HepG2 (cell line): ENCODE results near the gene RTKN2. TPM values are rescaled to one million over a fixed set of nuclear protein-coding genes. Genes with fewer than 3 reads are reported as not detected.
A peak's percentile ranks its signal among the peaks of the same experiment; 100 is the strongest.

Source experiments
- BCL6 ChIP-seq: IDR thresholded peaks from 2 replicates; pipeline ENCODE4 v1.6.1; 2016; ENCODE audit warnings: missing genetic modification reagents, missing compliant biosample characterization
- ETV5 ChIP-seq: IDR thresholded peaks from 2 replicates; pipeline ENCODE4 v1.6.1; 2018; ENCODE audit warnings: missing biosample characterization, missing genetic modification reagents, inconsistent platforms, borderline replicate concordance
- FOSL2 ChIP-seq: sonication (generic); formaldehyde crosslinking; IDR thresholded peaks from 2 replicates; pipeline ENCODE4 v1.4.0; 2020; ENCODE audit warnings: missing genetic modification reagents
- FOXA3 ChIP-seq: IDR thresholded peaks from 2 replicates; pipeline ENCODE4 v1.6.1; 2016; ENCODE audit warnings: missing genetic modification reagents, missing compliant biosample characterization
- MED1 ChIP-seq: sonication (generic); formaldehyde crosslinking; IDR thresholded peaks from 2 replicates; pipeline ENCODE4 v1.4.0; 2020; ENCODE audit warnings: missing genetic modification reagents
- NFIC ChIP-seq: IDR thresholded peaks from 2 replicates; pipeline ENCODE4 v1.6.1; 2012; ENCODE audit warnings: mild to moderate bottlenecking, low read length, inconsistent platforms
- ZNF317 ChIP-seq: sonication (generic); formaldehyde crosslinking; IDR thresholded peaks from 2 replicates; pipeline ENCODE4 v1.5.0; 2020; ENCODE audit warnings: mild to moderate bottlenecking, missing genetic modification reagents
- ZNF839 ChIP-seq: sonication (generic); formaldehyde crosslinking; IDR thresholded peaks from 2 replicates; pipeline ENCODE4 v1.4.0; 2020; ENCODE audit warnings: missing genetic modification reagents, mild to moderate bottlenecking, borderline replicate concordance
- polyA plus RNA-seq, 8 experiments: library from polyadenylated mRNA; depleted of rRNA in 3 of 8; stranded (reverse) in 7 of 8; unstranded in 1 of 8; fragments of >200 nt; fragmentation: Illumina TruSeq in 4 of 8; extraction: Trizol in 4 of 8; gene quantifications; 2 replicates each; pipeline versions ENCODE4 v1.2.1 to v1.2.3, GENCODE V29; 2011 to 2016; ENCODE audit warnings: low read depth in 4 of 8, missing spikeins in 1 of 8, mixed read lengths in 1 of 8; ENCODE audit not compliant: insufficient read depth in 1 of 8
- total RNA-seq, 5 experiments: library from RNA; depleted of rRNA; stranded (reverse); fragments of >200 nt; fragmentation: Illumina TruSeq; extraction: Trizol; gene quantifications; 2 replicates each; pipeline ENCODE4 v1.2.3, GENCODE V29; 2016; ENCODE audit warnings: low read depth in 1 of 5
- TF ChIP-seq, protein P1 (sequence below): sonication (generic); formaldehyde crosslinking; IDR thresholded peaks from 2 replicates; pipeline ENCODE4 v1.4.0; 2020; ENCODE audit warnings: missing genetic modification reagents, borderline replicate concordance
- TF ChIP-seq, protein P2 (sequence below): sonication (generic); formaldehyde crosslinking; IDR thresholded peaks from 2 replicates; pipeline ENCODE4 v1.4.0; 2020; ENCODE audit warnings: missing genetic modification reagents
- TF ChIP-seq, protein P3 (sequence below): sonication (generic); formaldehyde crosslinking; IDR thresholded peaks from 2 replicates; pipeline ENCODE4 v1.5.0; 2020; ENCODE audit warnings: mild to moderate bottlenecking, missing genetic modification reagents
- TF ChIP-seq, protein P4 (sequence below): IDR thresholded peaks from 2 replicates; pipeline ENCODE4 v1.4.0; 2020; ENCODE audit warnings: mild to moderate bottlenecking, missing genetic modification reagents
- TF ChIP-seq, protein P5 (sequence below): IDR thresholded peaks from 2 replicates; pipeline ENCODE4 v1.6.1; 2016
- TF ChIP-seq, protein P6 (sequence below): sonication (generic); formaldehyde crosslinking; IDR thresholded peaks from 2 replicates; pipeline ENCODE4 v1.4.0; 2020; ENCODE audit warnings: missing genetic modification reagents

RTKN2 gene
- total and polyA plus RNA-seq, 2 of the 13 experiments (the other 11 are each of a cell fraction or from before 2014, with no cell fraction given), result 2.2 to 7.0 TPM

DNA sequence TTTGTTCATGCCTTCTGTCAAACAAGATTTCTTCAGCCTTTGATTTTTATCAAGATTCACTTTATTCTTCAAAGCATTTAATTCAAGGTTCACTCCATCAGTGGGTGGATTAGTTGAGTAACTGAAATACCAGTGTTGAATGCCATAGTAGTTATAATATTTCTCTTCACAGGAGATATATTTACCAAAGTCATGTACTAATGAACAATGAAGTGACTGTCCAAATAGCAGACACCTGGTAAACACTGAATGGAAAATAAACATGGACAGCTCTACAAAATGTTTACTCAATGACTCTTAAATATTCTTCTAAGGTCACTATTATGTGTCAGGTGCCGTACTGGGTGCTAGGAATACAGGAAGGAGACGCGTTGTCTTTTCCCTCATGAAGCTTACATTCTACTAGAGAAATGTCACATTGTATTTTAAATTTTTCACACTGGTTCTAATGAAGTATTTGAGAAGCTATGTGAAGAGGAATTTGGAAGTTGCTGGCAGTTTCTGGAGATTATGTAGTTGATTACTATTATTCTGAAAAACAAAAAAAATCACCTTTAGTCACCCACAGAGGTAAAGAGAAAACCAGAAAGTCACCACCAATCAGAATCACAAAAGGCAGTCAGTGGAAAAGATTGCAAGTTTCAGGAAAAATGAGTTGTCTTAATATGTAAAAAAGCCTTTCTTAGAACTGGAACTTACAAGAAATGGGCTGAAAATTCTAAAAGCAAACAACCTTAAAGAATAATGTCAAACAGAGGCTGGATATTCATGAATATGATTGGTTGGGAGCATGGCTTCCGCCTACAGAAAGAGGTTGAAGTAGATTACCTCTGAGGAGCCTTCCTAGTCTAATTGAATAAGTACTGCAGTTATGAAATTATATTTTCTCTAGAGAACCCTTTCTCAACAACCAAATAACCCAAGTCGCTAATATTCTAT is 84.5 kb downstream of the RTKN2 start (continued):
- TF ChIP-seq, protein P1, sequence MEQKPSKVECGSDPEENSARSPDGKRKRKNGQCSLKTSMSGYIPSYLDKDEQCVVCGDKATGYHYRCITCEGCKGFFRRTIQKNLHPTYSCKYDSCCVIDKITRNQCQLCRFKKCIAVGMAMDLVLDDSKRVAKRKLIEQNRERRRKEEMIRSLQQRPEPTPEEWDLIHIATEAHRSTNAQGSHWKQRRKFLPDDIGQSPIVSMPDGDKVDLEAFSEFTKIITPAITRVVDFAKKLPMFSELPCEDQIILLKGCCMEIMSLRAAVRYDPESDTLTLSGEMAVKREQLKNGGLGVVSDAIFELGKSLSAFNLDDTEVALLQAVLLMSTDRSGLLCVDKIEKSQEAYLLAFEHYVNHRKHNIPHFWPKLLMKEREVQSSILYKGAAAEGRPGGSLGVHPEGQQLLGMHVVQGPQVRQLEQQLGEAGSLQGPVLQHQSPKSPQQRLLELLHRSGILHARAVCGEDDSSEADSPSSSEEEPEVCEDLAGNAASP (CRISPR knock-in tag), result peak; percentile 25
- TF ChIP-seq, protein P2, sequence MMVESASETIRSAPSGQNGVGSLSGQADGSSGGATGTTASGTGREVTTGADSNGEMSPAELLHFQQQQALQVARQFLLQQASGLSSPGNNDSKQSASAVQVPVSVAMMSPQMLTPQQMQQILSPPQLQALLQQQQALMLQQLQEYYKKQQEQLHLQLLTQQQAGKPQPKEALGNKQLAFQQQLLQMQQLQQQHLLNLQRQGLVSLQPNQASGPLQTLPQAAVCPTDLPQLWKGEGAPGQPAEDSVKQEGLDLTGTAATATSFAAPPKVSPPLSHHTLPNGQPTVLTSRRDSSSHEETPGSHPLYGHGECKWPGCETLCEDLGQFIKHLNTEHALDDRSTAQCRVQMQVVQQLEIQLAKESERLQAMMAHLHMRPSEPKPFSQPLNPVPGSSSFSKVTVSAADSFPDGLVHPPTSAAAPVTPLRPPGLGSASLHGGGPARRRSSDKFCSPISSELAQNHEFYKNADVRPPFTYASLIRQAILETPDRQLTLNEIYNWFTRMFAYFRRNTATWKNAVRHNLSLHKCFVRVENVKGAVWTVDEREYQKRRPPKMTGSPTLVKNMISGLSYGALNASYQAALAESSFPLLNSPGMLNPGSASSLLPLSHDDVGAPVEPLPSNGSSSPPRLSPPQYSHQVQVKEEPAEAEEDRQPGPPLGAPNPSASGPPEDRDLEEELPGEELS, result peak; percentile 85
- TF ChIP-seq ZNF839 (CRISPR knock-in tag) (no peak), ETV5 (CRISPR knock-in tag) (peak; percentile 44; the same call in 1 of the 2 replicates), FOSL2 (CRISPR knock-in tag) (peak; percentile 54; the same call in 1 of the 2 replicates), BCL6 (CRISPR knock-in tag) (peak; percentile 74), MED1 (CRISPR knock-in tag) (peak; percentile 67), NFIC (peak; percentile 91), ZNF317 (CRISPR knock-in tag) (no peak), FOXA3 (CRISPR knock-in tag) (peak; percentile 96)
- TF ChIP-seq, protein P3, sequence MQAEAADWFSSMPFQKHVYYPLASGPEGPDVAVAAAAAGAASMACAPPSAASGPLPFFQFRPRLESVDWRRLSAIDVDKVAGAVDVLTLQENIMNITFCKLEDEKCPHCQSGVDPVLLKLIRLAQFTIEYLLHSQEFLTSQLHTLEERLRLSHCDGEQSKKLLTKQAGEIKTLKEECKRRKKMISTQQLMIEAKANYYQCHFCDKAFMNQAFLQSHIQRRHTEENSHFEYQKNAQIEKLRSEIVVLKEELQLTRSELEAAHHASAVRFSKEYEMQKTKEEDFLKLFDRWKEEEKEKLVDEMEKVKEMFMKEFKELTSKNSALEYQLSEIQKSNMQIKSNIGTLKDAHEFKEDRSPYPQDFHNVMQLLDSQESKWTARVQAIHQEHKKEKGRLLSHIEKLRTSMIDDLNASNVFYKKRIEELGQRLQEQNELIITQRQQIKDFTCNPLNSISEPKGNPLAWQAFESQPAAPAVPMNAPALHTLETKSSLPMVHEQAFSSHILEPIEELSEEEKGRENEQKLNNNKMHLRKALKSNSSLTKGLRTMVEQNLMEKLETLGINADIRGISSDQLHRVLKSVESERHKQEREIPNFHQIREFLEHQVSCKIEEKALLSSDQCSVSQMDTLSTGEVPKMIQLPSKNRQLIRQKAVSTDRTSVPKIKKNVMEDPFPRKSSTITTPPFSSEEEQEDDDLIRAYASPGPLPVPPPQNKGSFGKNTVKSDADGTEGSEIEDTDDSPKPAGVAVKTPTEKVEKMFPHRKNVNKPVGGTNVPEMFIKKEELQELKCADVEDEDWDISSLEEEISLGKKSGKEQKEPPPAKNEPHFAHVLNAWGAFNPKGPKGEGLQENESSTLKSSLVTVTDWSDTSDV, result no peak
- TF ChIP-seq, protein P4, sequence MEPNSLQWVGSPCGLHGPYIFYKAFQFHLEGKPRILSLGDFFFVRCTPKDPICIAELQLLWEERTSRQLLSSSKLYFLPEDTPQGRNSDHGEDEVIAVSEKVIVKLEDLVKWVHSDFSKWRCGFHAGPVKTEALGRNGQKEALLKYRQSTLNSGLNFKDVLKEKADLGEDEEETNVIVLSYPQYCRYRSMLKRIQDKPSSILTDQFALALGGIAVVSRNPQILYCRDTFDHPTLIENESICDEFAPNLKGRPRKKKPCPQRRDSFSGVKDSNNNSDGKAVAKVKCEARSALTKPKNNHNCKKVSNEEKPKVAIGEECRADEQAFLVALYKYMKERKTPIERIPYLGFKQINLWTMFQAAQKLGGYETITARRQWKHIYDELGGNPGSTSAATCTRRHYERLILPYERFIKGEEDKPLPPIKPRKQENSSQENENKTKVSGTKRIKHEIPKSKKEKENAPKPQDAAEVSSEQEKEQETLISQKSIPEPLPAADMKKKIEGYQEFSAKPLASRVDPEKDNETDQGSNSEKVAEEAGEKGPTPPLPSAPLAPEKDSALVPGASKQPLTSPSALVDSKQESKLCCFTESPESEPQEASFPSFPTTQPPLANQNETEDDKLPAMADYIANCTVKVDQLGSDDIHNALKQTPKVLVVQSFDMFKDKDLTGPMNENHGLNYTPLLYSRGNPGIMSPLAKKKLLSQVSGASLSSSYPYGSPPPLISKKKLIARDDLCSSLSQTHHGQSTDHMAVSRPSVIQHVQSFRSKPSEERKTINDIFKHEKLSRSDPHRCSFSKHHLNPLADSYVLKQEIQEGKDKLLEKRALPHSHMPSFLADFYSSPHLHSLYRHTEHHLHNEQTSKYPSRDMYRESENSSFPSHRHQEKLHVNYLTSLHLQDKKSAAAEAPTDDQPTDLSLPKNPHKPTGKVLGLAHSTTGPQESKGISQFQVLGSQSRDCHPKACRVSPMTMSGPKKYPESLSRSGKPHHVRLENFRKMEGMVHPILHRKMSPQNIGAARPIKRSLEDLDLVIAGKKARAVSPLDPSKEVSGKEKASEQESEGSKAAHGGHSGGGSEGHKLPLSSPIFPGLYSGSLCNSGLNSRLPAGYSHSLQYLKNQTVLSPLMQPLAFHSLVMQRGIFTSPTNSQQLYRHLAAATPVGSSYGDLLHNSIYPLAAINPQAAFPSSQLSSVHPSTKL (CRISPR knock-in tag), result peak; percentile 93
- TF ChIP-seq, protein P5, sequence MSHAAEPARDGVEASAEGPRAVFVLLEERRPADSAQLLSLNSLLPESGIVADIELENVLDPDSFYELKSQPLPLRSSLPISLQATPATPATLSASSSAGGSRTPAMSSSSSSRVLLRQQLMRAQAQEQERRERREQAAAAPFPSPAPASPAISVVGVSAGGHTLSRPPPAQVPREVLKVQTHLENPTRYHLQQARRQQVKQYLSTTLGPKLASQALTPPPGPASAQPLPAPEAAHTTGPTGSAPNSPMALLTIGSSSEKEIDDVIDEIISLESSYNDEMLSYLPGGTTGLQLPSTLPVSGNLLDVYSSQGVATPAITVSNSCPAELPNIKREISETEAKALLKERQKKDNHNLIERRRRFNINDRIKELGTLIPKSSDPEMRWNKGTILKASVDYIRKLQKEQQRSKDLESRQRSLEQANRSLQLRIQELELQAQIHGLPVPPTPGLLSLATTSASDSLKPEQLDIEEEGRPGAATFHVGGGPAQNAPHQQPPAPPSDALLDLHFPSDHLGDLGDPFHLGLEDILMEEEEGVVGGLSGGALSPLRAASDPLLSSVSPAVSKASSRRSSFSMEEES (CRISPR knock-in tag), result peak; percentile 78
- TF ChIP-seq, protein P6, sequence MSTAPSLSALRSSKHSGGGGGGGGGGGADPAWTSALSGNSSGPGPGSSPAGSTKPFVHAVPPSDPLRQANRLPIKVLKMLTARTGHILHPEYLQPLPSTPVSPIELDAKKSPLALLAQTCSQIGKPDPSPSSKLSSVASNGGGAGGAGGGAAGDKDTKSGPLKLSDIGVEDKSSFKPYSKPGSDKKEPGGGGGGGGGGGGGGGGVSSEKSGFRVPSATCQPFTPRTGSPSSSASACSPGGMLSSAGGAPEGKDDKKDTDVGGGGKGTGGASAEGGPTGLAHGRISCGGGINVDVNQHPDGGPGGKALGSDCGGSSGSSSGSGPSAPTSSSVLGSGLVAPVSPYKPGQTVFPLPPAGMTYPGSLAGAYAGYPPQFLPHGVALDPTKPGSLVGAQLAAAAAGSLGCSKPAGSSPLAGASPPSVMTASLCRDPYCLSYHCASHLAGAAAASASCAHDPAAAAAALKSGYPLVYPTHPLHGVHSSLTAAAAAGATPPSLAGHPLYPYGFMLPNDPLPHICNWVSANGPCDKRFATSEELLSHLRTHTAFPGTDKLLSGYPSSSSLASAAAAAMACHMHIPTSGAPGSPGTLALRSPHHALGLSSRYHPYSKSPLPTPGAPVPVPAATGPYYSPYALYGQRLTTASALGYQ, result peak; percentile 80; the same call in 1 of the 2 replicates
